Liver (tissue), 3 donors: Measurements from ENCODE around the gene SEC31A.

ENCODE experiments used
- JUND ChIP-seq, 2 donors: IDR thresholded peaks; 2 replicates each; pipeline ENCODE4 v1.6.1; 2016; ENCODE audit warnings: antibody characterized with exemption in 2 of 2
- YY1 ChIP-seq: IDR thresholded peaks from 2 replicates; pipeline ENCODE4 v1.6.1; 2016; ENCODE audit warnings: antibody characterized with exemption, mild to moderate bottlenecking
- TF ChIP-seq, protein P1 (sequence below): fragments of 150-350 bp; IDR thresholded peaks from 2 replicates; pipeline ENCODE4 v1.5.1; 2017; ENCODE audit warnings: improper control_type of control experiment, low read depth, low read length; ENCODE audit not compliant: missing input control
- donor health status: healthy.
- donor health status: healthy.

DNA sequence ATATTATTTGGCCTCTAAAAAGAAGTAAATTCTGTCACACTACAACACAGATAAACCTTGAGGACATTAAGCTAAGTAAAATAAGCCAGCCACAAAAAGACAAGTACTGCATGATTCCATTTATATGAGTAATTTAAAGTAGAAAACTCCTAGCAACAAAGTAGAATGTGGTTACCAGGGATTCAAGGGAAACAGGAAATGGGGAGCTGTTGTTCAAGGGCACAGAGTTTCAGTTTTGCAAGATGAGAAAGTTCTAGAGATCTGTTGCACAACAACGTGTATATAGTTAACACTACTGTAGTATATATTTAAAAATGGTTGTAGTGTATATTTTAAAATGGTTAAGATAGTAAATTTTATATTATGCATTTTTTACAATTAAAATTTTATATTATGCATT, 25.4 kb downstream of the SEC31A start:
- no peak for TF ChIP-seq JUND (IDR thresholded peaks at IDR 0.05)
- TF ChIP-seq YY1, result no peak
- TF ChIP-seq, protein P1, sequence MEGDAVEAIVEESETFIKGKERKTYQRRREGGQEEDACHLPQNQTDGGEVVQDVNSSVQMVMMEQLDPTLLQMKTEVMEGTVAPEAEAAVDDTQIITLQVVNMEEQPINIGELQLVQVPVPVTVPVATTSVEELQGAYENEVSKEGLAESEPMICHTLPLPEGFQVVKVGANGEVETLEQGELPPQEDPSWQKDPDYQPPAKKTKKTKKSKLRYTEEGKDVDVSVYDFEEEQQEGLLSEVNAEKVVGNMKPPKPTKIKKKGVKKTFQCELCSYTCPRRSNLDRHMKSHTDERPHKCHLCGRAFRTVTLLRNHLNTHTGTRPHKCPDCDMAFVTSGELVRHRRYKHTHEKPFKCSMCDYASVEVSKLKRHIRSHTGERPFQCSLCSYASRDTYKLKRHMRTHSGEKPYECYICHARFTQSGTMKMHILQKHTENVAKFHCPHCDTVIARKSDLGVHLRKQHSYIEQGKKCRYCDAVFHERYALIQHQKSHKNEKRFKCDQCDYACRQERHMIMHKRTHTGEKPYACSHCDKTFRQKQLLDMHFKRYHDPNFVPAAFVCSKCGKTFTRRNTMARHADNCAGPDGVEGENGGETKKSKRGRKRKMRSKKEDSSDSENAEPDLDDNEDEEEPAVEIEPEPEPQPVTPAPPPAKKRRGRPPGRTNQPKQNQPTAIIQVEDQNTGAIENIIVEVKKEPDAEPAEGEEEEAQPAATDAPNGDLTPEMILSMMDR, result no peak
